Stimulated activated CD8-positive, alpha-beta memory T cell treated with anti-CD3 and anti-CD28 coated beads, Interleukin-2, amount 100 ng/mL, for 1 hour (primary cell): Measurements from ENCODE around the gene INMT.

Experiments
- DNase-seq, 2 donors: peaks; one replicate each; pipeline ENCODE4 v3.0.0-alpha.2; 2020; ENCODE audit warnings: low read depth in 2 of 2

INMT gene

DNA sequence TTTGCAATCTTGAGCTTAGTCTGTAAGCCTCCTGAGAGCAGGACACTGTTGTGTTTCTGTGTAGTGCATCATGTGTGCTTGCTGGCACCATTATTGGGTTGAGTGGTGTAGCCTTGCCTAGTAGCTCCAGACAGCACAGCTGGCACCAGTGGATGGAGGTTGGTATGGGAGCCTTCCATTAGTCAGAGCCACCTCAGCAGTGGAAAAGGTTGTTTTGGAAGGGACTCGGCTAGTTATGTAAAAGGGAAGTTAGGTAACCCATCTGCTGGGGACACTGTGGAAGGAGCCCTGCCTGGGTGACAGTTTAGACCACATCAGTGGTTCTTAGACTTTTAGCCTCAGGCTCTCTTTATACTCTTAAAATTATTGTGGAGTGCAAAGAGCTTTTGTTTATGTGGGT, 35.6 kb downstream of the INMT start:
- DNase-seq, result no peak

DNA sequence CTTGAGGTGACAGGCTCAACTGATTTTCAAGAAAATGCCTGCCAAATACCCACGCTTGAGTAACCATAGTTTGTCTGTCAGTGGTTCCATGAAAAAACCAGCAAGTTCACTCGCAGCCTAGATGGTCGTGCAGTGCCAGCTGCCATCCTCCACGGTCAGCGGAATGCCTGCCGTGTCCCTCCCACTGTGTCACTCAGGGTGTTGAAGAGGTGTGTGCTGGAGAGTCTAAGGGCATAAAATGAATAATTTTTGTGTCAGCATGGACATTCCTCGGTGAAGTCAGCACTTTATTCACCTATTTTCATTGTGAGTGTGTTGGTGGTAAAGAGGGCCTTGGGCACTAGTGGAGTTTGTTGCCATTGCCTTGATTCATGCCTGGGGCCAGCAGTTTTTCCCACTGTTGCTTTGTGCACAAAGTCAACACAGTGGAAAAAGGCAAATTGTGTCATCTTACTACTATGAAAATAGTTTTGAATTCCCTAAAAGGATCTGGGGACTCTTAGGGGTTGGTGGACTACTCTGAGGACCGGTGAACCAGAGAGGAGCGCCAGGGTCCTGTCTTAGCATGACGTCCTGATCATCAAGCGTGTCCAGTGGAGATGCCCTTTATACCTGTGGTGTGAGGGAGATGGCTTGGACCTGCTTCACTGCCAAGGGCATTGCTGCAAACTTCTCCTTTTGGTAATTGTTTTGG, 36.9 kb downstream of the INMT start:
- no peak for DNase-seq

GRCh38 chr7:30789334-30789711, 37.4 kb downstream of the INMT start:
- DNase-seq, result no peak

- no peak for DNase-seq
These were observed 38.4 kb downstream of the INMT start for GRCh38 chr7:30790356-30790755.

- DNase-seq, result no peak
These were observed 39.2 kb downstream of the INMT start for GRCh38 chr7:30791114-30791513.

GRCh38 chr7:30795161-30795948, 43.4 kb downstream of the INMT start:
- no peak for DNase-seq

- DNase-seq, result no peak
These were observed 44.4 kb downstream of the INMT start for GRCh38 chr7:30796105-30796869.

- DNase-seq, result no peak
These were observed 45.5 kb downstream of the INMT start for GRCh38 chr7:30797176-30798040.

- DNase-seq, result no peak
These were observed 47.5 kb downstream of the INMT start for GRCh38 chr7:30799206-30799975.

DNA sequence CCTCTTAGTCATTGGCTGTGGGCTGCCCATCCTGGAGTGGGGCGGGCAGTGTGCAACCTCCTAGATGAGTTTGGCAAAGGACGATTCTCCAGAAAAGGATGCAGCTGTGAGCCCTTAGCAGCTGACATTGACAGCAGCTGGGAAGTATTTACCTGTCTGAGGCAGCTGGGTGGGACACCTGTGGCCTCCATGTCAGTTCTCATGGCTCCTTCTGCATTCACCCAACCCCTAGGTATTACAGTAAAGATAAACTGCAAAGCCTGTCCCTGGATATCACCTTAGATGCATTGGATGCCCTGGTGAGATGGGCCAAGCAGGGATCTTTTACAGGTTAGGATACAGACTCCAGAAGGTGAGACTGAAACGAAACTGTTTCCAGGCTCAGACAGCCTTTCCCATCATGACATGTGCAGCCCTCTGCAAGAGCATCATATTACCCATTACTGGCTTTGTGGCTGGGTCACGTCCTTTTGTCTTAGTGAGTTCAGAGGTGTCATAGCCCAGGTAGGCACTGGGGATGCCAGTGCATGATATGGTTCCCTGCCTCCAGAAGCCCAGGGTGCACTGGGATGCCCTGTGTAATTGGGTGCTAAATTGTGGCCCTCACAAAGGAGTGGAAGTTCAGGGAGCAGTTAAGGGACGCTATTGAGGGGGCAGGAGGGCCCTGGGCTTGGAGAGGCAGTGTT, 48.2 kb downstream of the INMT start:
- DNase-seq, result no peak

GRCh38 chr7:30800785-30801252, 48.9 kb downstream of the INMT start:
- DNase-seq, result no peak

DNA sequence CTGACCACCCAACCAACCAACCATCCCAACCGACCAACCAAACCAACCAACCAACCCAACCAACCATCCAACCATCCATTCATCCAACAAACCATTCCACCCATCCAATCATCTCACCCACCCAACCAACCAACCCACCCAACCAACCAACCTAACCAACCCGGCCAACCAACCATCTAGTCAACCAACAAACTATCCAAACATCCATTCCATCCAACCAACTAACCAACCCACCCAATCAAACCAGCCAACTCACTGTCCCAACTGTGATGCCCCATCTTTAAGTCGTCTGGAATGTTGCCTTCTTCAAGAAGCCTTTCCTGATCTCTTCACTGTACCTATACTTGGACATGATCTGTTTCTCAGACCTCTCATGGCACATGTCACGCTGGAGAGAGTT, 50.9 kb downstream of the INMT start:
- DNase-seq, result no peak

DNA sequence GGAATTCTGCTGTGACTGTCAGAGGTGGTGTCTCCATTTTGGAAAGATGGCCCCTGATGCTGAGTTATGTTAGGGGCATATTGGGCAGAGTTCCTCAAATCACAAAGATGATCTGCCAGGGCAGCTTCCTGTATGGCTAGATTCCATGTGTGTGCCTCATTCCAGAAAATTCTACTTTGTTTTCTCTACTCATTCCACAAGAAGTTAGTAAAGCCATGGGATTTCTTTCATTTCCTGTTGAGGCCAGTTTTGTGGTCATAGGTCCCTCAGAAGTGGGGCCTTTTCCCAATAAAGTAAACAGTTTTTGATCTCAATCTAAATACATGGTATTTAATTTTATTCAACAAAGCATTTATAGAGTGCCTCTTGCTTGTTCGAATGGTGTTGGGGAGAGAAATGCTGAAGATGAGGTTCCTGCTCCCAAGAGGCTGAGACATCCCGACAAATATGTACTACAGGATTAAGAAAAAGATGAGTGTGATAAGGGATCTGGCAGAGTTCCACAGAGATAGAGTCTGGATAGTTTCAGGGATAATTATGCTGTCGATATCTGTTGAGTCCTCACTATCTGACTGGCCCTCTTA, 52.2 kb downstream of the INMT start:
- DNase-seq, result no peak

GRCh38 chr7:30805081-30805691, 53.3 kb downstream of the INMT start:
- DNase-seq, result no peak

DNA sequence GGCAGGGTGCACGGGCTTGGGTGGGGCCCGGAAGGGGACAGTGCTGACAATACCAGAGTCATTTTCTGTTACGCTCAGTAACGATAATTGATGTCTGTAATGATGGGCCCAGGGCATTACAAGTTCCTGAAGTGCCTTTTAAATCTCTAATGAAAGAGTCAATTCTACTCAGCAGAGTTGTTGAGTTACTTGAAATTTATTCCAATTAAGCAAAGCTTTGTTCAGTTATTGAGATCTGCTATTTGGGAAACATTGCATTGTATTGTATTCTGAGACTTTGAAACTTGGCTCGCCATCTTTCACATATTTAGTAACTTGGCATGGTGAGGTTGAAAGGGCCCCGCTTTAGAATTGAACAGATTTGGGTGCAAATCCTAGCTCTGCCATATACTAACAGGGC, 54.0 kb downstream of the INMT start:
- no peak for DNase-seq
